ENCODE measurements around the gene TBATA.
"Not testable (repeated sequence)": the region's sequence is repeated elsewhere in the genome, so short reads cannot be mapped to it uniquely, and the experiment has no call there.

Gene TBATA

DNA sequence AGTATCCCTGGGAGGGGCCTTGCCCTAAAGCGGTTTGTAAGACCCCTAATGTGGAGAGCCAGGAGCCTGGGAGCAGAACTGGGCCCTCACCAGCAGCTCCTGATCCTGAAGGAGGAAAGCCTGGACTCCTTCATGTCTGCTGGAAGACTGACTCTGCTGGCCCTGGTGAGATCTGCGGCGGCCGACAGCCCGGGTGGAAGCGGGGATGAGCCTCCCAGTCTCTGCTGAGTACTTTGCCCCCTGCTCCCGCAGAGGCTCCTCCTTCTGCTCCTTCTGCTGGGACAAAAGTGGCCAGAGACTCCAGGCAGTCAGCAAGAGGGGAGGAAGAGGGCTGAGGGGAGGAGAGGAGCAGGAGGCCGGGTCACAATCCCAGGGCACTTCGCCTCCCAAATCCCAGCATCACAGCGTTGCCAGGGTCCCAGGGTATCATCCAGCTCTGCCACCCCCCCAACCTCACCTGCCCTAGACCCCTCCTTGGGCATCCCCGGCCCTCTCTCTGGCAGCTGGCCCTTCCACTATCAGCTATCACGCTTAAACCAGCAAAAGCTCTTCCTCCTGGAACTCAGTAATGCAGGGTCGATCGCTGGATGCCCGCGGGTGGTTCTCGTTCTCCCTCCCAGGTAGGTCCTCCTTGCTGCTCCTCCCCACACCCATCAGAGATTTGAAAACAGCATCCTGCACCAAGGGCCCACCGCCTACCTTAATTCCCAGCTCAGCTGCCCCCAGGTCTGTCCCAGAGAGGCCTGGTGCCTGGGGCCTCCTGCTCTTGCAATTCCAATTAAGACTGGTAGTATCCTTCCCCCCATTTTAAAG lies 7.9 kb downstream of the TBATA start:
- DNase-seq = no peak

GRCh38 chr10:70776455-70777005 lies 8.6 kb downstream of the TBATA start:
- DNase-seq = no peak

- no peak for DNase-seq
These were observed 9.3 kb downstream of the TBATA start for GRCh38 chr10:70775679-70776454.

GRCh38 chr10:70774810-70775678 lies 10.1 kb downstream of the TBATA start:
- no peak for DNase-seq

GRCh38 chr10:70773965-70774809 lies 11.0 kb downstream of the TBATA start:
- DNase-seq = no peak

DNA sequence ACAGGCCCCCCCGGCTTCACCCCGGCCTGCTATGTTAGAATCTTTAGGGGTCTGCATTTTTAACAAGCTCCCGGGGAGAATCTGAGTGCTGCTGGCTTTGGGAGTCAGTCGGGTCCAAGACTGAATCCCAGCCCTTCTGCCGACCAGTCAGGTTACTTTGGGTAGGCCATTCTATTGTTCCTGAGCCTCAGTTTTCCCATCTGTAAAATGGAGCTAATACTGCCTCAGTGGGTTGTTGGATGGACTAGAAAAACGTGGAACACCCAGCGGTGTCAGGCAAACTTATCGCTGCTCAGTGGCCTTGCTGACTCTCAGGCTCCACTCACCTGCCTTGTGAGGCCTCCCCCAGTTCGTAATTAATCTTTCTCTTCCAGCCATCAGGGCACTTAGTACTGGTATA lies 11.7 kb downstream of the TBATA start:
- no peak for DNase-seq

GRCh38 chr10:70772627-70773026 lies 12.6 kb downstream of the TBATA start:
- no peak for DNase-seq

GRCh38 chr10:70771311-70772194 lies 13.6 kb downstream of the TBATA start:
- DNase-seq = no peak

DNA sequence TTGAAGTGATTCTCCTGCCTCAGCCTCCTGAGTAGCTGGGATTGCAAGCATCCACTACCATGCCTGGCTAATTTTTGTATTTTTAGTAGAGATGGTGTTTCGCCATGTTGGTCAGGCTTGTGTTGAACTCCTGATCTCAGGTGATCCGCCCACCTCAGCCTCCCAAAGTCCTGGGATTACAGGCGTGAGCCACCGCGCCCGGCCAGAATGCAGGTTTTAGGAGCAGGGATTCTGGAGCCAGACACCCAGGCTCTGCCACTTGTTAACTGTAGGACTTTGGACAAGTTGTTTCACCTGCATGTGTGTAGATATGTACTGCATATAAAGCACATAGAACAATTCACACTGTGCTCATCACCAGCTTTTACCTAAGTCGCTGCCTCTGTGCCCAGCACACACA lies 14.7 kb downstream of the TBATA start:
- DNase-seq = not testable (repeated sequence)

DNA sequence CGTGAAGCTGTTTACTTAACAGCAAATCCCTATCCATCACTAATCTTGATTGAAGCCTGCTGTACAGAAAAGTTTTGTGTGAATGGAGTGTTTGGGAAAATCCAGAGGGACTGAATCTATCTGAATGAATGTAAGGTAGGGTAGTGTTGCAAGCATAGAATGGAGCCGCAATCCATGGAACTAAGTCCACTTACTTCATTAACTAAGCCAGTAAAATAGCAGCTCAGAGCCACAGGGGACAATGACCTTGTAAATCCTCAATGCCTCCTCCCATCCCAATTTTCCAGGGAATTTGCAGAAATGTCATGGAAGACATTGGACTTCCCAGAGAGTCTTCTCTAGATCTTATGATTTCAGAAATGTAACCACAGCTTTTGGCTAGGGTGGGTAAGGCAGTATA lies 15.2 kb downstream of the TBATA start:
- DNase-seq = no peak

- DNase-seq = no peak
These were observed 16.1 kb downstream of the TBATA start for GRCh38 chr10:70769121-70769520.

DNA sequence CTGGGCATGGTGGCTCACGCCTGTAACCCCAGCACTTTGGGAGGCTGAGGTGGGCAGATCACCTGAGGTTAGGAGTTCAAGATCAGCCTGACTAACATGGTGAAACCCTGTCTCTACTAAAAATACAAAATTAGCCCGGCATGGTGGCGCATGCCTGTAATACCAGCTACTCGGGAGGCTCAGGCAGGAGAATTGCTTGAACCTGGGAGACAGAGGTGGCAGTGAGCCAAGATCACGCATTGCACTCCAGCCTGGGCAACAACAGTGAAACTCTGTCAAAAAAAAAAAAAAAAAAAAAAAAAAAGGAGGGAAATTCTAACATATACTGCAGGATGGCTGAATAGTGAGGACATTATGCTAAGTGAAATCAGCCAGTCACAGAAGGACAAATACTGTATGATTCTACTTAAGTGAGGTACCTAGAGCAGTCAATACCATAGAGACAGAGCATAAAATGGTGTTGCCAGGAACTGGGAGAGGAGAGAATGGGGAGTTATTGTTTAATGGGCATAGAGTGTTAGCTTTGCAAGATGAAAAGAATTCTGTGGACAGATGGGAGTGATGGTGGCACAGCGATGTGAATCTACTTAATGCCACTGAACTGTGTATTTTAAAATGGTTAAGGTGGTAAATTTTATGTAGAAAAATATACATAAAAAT lies 17.0 kb downstream of the TBATA start:
- DNase-seq = not testable (repeated sequence)

GRCh38 chr10:70765794-70766594 lies 19.2 kb downstream of the TBATA start:
- no peak for DNase-seq

GRCh38 chr10:70763567-70763966 lies 21.6 kb downstream of the TBATA start:
- DNase-seq = no peak

- DNase-seq = no peak
These were observed 22.6 kb downstream of the TBATA start for GRCh38 chr10:70762441-70763175.

DNA sequence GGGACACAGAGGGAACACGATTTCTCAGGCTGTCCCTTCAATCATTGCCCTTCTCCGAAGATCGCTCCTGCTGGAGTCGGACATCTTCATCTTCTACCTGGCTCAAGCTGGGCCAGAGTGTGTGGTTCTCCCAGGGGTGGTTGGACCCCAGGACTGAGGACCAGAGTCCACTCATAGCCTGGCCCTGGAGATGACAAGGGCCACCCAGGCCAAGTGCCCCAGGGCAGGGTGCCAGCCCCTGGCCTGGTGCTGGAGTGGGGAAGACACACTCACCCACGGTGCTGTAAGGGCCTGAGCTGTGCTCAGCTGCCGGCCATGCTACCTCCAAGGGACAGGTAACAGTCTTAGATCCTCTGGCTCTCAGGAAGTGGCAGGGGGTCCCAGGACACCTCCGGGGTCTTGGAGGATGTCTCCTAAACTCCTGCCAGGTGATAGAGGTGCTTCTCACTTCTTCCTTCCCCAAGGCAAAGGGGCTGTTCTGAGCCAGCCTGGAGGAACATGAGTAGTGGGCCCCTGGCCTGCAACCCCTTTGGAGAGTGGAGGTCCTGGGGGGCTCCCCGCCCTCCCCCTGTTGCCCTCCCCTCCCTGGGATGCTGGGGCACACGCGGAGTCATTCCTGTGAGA lies 23.3 kb downstream of the TBATA start:
- DNase-seq = no peak

- DNase-seq = no peak
These were observed 24.1 kb downstream of the TBATA start for GRCh38 chr10:70761031-70761601.

DNA sequence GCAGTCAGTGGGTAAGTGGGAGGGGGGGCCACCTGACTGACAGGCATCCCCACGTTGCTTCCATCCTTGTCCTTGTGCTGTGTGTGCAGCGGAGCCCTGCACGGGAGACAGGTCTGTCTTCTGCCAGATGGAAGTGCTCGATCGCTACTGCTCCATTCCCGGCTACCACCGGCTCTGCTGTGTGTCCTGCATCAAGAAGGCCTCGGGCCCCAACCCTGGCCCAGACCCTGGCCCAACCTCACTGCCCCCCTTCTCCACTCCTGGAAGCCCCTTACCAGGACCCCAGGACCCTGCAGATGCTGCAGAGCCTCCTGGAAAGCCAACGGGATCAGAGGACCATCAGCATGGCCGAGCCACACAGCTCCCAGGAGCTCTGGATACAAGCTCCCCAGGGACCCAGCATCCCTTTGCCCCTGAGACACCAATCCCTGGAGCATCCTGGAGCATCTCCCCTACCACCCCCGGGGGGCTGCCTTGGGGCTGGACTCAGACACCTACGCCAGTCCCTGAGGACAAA lies 24.8 kb downstream of the TBATA start:
- no peak for DNase-seq
